HUES48 (cell line): ENCODE data around the gene ARFRP1.
A peak's percentile ranks its signal among the peaks of the same experiment; 100 is the strongest.

Experiments
- H3K27ac ChIP-seq: one replicate; pipeline ENCODE4 v1.7.0; 2013; ENCODE audit warnings: low read depth, low read length, inconsistent platforms
- H3K27me3 ChIP-seq: 2 replicates; pipeline ENCODE4 v1.6.1; 2013; ENCODE audit warnings: mild to moderate bottlenecking, low read length; ENCODE audit not compliant: control insufficient read depth, insufficient read depth
- H3K36me3 ChIP-seq: 2 replicates; pipeline ENCODE4 v1.6.1; 2013; ENCODE audit warnings: low read length; ENCODE audit not compliant: control insufficient read depth, insufficient read depth
- H3K4me1 ChIP-seq: 2 replicates; pipeline ENCODE4 v1.6.1; 2013; ENCODE audit warnings: mild to moderate bottlenecking, low read length; ENCODE audit not compliant: control insufficient read depth, insufficient read depth
- H3K4me3 ChIP-seq: 2 replicates; pipeline ENCODE4 v1.5.1; 2013; ENCODE audit warnings: mild to moderate bottlenecking, low read depth, low read length
- H3K9ac ChIP-seq: 2 replicates; pipeline ENCODE4 v1.6.1; 2013; ENCODE audit warnings: mild to moderate bottlenecking, low read depth, low read length, moderate library complexity
- H3K9me3 ChIP-seq: 2 replicates; pipeline ENCODE4 v1.6.1; 2013; ENCODE audit warnings: low read length; ENCODE audit not compliant: control insufficient read depth, insufficient read depth

ARFRP1 gene

GRCh38 chr20:63707558-63708300 lies at the start of gene ARFRP1, which contains the start of gene ZGPAT:
Gene ARFRP1, minus strand, starts transcription at chr20:63707976. Its CDS starts 885 bp downstream, at chr20:63707091.
Gene ZGPAT, plus strand, starts transcription at chr20:63708039. Its CDS starts 542 bp downstream, at chr20:63708581.
- no peaks in the 10 kb centered on the region for H3K4me1 ChIP-seq
- peak within 1 kb of the TSS; percentile 90 for H3K4me3 ChIP-seq
- peak within 1 kb of the TSS; percentile 70 for H3K27ac ChIP-seq
- no peaks in the 10 kb centered on the region for H3K27me3 ChIP-seq
- H3K36me3 ChIP-seq = peaks cover 58% of the 10 kb centered on the region
- H3K9ac ChIP-seq = peak within 1 kb of the TSS; percentile 65; the same call in 1 of the 2 replicates
- H3K9me3 ChIP-seq = no peaks in the 10 kb centered on the region

- Histone ChIP-seq H3K27me3 (no peaks in the 10 kb centered on the region), H3K4me1 (no peaks in the 10 kb centered on the region), H3K9ac (no peak overlapping the region), H3K27ac (no peak overlapping the region), H3K9me3 (no peaks in the 10 kb centered on the region), H3K4me3 (no peak overlapping the region), H3K36me3 (no peaks in the 10 kb centered on the region)
Measured at GRCh38 chr20:63756648-63756991, 48.8 kb upstream of the ARFRP1 start.

- Histone ChIP-seq H3K9me3 (no peaks in the 10 kb centered on the region), H3K36me3 (no peaks in the 10 kb centered on the region), H3K27ac (no peak overlapping the region), H3K27me3 (no peaks in the 10 kb centered on the region), H3K4me1 (peaks cover 2% of the 10 kb centered on the region; the same call in 1 of the 2 replicates), H3K9ac (no peak overlapping the region), H3K4me3 (no peak overlapping the region)
Measured at GRCh38 chr20:63755933-63756647, 48.3 kb upstream of the ARFRP1 start.

GRCh38 chr20:63754008-63754407 lies 46.2 kb upstream of the ARFRP1 start:
- no peaks in the 10 kb centered on the region for H3K36me3 ChIP-seq
- H3K4me1 ChIP-seq = peaks cover 3% of the 10 kb centered on the region; the same call in 1 of the 2 replicates
- no peaks in the 10 kb centered on the region for H3K27me3 ChIP-seq
- H3K9me3 ChIP-seq = no peaks in the 10 kb centered on the region
- no peak overlapping the region for H3K27ac ChIP-seq
- H3K4me3 ChIP-seq = no peak overlapping the region
- H3K9ac ChIP-seq = no peak overlapping the region

- peaks cover 3% of the 10 kb centered on the region; the same call in 1 of the 2 replicates for H3K4me1 ChIP-seq
- H3K36me3 ChIP-seq = no peaks in the 10 kb centered on the region
- H3K9me3 ChIP-seq = no peaks in the 10 kb centered on the region
- H3K27ac ChIP-seq = no peak overlapping the region
- H3K9ac ChIP-seq = no peak overlapping the region
- no peak overlapping the region for H3K4me3 ChIP-seq
- H3K27me3 ChIP-seq = no peaks in the 10 kb centered on the region
Measured at GRCh38 chr20:63753381-63753780, 45.6 kb upstream of the ARFRP1 start.

GRCh38 chr20:63752411-63753101 lies 44.8 kb upstream of the ARFRP1 start:
- H3K9me3 ChIP-seq = no peaks in the 10 kb centered on the region
- H3K9ac ChIP-seq = no peak overlapping the region
- no peaks in the 10 kb centered on the region for H3K36me3 ChIP-seq
- peaks cover 3% of the 10 kb centered on the region; the same call in 1 of the 2 replicates for H3K4me1 ChIP-seq
- H3K4me3 ChIP-seq = no peak overlapping the region
- H3K27me3 ChIP-seq = no peaks in the 10 kb centered on the region
- H3K27ac ChIP-seq = no peak overlapping the region

- H3K27me3 ChIP-seq = no peaks in the 10 kb centered on the region
- no peak overlapping the region for H3K4me3 ChIP-seq
- no peaks in the 10 kb centered on the region for H3K36me3 ChIP-seq
- H3K4me1 ChIP-seq = peaks cover 3% of the 10 kb centered on the region; the same call in 1 of the 2 replicates
- no peak overlapping the region for H3K9ac ChIP-seq
- H3K27ac ChIP-seq = peak overlapping the region; percentile 26
- no peaks in the 10 kb centered on the region for H3K9me3 ChIP-seq
Measured at GRCh38 chr20:63751471-63752271, 43.9 kb upstream of the ARFRP1 start.

- Histone ChIP-seq H3K36me3 (no peaks in the 10 kb centered on the region), H3K27me3 (no peaks in the 10 kb centered on the region), H3K9ac (no peak overlapping the region), H3K27ac (peak overlapping the region; percentile 26), H3K4me3 (no peak overlapping the region), H3K4me1 (peaks cover 3% of the 10 kb centered on the region; the same call in 1 of the 2 replicates), H3K9me3 (no peaks in the 10 kb centered on the region)
Measured at GRCh38 chr20:63750807-63751470, 43.2 kb upstream of the ARFRP1 start.

GRCh38 chr20:63749597-63750508 lies 42.1 kb upstream of the ARFRP1 start:
- Histone ChIP-seq H3K27ac (no peak overlapping the region), H3K27me3 (no peaks in the 10 kb centered on the region), H3K36me3 (no peaks in the 10 kb centered on the region), H3K4me1 (peaks cover 3% of the 10 kb centered on the region; the same call in 1 of the 2 replicates), H3K9me3 (no peaks in the 10 kb centered on the region), H3K9ac (no peak overlapping the region), H3K4me3 (no peak overlapping the region)
